ENCODE measurements around the gene TXNRD1. TPM values are rescaled to one million over a fixed set of nuclear protein-coding genes. Genes with fewer than 3 reads are reported as not detected.
"Not testable (repeated sequence)": the region's sequence is repeated elsewhere in the genome, so short reads cannot be mapped to it uniquely, and the experiment has no call there.

The TXNRD1 gene
- total RNA-seq, 1 experiment from 2014 or later = 552 TPM

DNA sequence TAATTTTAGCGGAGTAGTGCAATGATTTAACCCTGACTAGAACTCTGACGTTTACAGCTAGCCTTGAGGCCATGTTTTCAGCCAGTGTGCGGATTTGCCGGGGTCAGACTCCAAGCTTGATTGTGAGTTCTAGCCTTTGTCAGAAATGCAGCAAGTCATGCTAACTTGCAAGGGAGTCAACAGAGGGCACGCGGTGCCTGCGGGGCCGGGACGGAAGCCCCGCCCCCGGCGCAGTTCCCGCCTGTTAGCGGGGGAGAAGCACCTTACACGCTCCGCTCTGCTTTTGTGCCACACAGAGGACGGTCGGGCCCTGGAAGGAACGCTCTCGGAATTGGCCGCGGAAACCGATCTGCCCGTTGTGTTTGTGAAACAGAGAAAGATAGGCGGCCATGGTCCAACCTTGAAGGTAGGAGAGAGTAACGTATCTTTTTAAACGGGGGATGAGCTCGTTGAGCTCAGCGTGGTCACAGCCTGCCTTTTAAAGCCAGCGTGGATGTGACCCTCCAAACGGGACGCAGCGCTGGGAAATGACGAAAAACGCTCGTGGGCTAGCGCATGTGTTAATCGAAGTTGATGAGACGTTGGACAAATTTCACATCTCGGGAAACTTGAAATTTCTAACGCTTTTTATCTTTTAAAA, 73.2 kb downstream of the TXNRD1 start:
- peak; percentile 94 for DNase-seq (ENCODE audit: low read depth, low spot score)

DNA sequence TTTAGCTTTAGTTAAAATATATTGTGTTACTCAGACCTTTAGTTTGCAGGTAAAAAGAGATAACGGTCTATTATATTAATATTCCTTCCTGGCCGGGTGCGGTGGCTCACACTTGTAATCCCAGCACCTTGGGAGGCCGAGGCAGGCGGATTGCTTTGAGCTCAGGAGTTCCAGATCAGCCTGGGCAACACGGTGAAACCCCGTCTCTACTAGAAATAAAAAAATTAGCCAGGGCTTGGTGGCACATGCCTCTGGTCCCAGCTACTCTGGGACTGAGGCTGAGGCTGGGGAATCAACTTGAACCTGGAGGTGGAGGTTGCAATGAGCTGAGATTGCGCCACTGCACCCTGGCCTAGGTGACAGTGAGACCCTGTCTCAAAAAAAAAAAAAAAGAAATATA, 74.7 kb downstream of the TXNRD1 start:
- DNase-seq (ENCODE audit: low read depth, low spot score) = no peak
- in situ Hi-C loops (cut with HindIII; ENCODE audit: low pct_unique_long_range_greater_than_20kb, low sequenced_read_pairs) = no loop called here

More for the DNA sequence above, 73.2 kb downstream of the TXNRD1 start:
- in situ Hi-C loops (cut with HindIII; ENCODE audit: low pct_unique_long_range_greater_than_20kb, low sequenced_read_pairs) = no loop called here

DNA sequence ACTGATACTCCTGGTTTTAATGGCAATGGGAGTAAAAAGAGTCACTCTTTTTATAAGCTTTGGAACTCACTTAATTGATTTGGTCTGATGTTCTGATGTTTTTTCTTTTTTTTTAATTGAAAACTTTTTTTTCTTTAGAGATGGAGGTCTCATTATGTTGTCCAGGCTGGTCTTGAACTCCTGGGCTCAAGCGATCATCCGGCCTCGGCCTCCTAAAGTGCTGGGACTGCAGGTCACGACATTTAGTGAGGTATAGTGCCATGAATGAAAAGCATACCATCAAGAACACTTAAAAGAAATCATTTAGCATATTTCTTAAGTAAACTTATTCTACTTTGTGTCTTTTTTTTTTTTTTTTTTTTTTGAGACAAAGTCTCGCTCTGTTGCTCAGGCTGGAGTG, 75.3 kb downstream of the TXNRD1 start:
- in situ Hi-C loops (cut with HindIII; ENCODE audit: low pct_unique_long_range_greater_than_20kb, low sequenced_read_pairs) = no loop called here
- no peak for DNase-seq (ENCODE audit: low read depth, low spot score)

DNA sequence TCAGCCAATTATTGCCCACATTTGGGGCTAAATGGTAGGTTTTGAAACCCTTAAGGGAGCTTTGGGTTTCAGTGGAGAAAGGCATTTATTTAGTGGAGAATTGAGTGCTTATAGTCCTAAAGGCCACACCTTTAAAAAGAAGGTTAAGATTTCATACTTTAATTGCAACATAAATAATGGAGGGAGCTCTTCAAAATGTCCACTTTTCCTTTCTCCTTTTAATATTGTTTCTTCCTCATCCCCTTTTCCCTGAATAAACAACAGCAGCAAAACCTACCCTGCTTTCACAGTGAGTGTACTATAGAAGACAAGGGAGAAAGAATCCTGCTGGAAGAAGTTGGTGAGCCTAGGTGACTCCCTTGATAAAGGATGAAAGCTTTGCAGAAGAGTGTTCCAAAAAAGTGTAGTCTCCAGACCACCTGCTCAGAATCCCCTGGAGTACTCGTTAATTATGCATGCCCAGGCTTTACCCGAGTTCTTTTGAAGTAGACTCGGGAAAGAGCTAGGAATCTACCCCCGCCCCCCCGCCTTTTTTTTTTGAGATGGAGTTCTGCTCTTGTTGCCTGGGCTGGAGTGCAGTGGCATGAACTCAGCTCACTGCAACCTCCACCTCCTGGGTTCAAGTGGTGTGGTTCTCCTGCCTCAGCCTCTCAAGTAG, 76.4 kb downstream of the TXNRD1 start:
- DNase-seq (ENCODE audit: low read depth, low spot score) = no peak
- in situ Hi-C loops (cut with HindIII; ENCODE audit: low pct_unique_long_range_greater_than_20kb, low sequenced_read_pairs) = no loop called here

DNA sequence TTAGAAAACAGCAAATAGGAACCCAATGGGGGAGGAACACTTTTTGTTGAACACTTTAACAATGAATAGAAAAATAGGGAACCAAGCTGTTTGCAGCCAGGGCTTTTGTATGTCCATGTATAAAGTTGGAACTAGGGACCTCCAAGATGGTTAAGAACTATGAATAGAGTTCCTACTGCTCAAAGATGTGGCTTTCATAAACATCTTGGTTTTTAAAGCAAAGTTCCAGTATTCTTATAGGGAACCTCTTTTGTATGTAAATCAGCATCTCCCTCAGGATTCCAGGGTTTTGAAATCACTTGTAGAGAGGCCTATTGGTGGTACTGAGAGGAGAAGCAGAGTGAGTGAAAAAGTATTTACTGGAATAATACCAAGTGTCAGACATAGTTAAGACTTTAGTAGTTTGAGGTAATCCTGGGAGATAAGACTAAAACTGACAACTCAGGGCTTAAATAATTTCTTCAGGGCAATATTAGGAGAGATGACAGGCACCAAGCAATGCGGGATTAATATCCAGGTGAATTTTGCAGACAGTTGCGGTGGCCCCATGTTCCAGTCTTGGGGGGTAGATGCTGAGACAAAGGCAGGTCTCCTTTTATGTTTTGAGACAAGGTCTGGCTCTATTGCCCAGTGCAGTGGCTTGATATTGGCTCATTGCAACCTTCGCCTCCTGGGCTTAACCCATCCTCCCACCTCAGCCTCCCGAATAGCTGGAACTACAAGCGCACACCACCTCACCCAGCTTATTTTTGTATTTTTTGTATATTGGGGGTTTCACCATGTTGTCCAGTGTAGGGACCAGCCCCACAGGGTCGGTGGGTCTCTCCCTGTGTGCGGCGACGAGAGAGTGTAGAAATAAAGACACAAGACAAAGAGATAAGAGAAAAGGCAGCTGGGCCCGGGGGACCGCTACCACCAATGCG, 77.6 kb downstream of the TXNRD1 start:
- in situ Hi-C loops (cut with HindIII; ENCODE audit: low pct_unique_long_range_greater_than_20kb, low sequenced_read_pairs) = no loop called here

DNA sequence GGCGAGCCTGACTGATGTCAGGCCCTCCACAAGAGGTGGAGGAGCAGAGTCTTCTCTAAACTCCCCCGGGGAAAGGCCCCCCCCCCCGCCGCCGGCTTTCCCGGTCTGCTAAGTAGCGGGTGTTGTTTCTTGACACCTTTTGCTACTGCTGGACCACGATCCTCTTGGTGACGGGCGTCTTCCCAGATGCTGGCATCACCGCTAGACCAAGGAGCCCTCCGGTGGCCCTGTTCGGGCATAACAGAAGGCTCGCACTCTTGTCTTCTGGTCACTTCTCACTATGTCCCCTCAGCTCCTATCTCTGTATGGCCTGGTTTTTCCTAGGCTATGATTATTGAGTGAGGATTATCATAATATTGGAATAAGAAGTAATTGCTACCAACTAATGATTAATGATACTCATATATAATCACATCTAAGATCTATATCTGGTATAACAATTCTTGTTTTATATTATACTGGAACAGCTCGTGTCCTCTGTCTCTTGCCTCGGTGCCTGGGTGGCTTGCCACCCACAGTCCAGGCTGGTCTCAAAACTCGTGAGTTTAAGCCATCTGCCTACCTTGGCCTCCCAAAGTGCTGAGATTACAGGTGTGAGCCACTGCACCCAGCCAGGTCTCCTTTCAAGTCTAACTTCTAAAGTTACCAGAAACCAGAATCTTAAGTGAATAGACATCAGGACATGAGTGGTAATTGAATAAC, 78.7 kb downstream of the TXNRD1 start:
- peak; percentile 62 for DNase-seq (ENCODE audit: low read depth, low spot score)
- in situ Hi-C loops (cut with HindIII; ENCODE audit: low pct_unique_long_range_greater_than_20kb, low sequenced_read_pairs) = not testable (repeated sequence)

More for the DNA sequence above, 77.6 kb downstream of the TXNRD1 start:
- no peak for DNase-seq (ENCODE audit: low read depth, low spot score)

DNA sequence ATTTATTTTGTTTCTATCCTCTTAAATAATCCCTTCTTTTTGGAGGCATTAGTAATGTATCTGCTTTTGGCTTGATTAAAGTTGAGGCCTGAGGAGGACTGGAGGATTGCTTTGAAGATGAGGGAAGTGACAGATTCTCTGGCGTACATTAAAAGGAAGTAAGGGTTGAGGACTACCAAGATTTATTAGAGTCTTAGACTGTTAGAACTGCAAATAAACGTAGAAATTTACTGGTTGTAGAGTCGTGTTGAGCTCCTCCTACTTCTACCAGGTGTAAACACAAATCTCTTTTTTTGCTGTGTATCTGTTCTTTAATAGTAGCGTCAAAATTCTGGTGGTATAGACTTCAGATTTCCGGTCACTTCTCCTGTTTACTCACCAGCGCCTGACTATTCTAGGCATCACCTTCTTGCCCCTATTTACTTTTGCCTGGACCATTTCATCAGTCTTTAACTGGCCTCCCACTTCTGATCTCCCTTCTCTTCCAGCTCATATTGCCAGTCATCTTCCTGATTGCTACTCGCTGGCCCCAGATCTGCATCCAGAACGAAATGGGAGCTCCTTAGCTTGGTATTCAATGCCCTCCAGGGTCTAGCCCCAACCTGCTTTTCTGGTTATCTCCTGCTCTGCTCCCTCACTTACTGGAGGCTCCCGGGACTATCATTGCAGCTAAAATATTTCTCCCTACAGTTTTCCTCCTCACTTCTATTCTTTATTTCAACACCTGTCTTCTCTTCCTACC, 79.5 kb downstream of the TXNRD1 start:
- DNase-seq (ENCODE audit: low read depth, low spot score) = no peak
- in situ Hi-C loops (cut with HindIII; ENCODE audit: low pct_unique_long_range_greater_than_20kb, low sequenced_read_pairs) = no loop called here

DNA sequence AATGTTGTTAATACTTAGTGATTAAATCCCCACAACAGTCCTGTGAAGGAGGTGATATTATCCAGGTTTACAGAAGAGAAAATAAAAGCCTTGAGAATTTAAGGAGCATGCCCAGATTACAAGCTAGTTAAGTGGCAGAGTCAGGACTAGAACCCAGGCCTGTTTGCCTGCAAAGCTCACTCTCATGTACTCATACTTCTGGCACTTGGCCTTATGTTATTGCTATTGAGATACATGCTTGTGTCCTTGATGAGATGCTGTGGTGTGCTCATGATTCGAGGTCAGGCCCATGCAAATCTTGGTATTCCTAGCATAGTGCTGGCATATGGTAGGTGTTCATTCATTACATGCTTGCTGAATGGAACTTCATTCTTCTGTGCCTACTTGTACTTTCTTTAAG, 80.4 kb downstream of the TXNRD1 start:
- in situ Hi-C loops (cut with HindIII; ENCODE audit: low pct_unique_long_range_greater_than_20kb, low sequenced_read_pairs) = no loop called here

DNA sequence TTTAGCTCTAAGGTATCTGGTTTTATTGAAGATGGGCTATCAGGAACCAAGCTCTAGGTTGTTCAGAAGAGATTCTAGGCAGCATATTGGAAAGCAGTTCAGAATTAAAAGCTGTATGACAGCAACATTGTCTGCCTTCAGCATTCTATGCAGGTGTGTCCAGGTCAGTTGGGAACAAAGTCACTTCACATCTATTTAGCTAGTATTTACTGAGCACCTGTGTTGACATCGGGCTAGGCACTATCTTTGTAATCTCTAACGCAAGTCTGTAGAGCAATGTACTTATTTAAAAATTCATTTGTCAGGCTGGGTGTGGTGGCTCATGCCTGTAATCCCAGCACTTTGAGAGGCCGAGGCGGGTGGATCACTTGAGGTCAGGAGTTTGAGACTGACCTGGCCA, 81.1 kb downstream of the TXNRD1 start:
- in situ Hi-C loops (cut with HindIII; ENCODE audit: low pct_unique_long_range_greater_than_20kb, low sequenced_read_pairs) = no loop called here
- DNase-seq (ENCODE audit: low read depth, low spot score) = no peak

More for the DNA sequence above, 80.4 kb downstream of the TXNRD1 start:
- DNase-seq (ENCODE audit: low read depth, low spot score) = no peak

DNA sequence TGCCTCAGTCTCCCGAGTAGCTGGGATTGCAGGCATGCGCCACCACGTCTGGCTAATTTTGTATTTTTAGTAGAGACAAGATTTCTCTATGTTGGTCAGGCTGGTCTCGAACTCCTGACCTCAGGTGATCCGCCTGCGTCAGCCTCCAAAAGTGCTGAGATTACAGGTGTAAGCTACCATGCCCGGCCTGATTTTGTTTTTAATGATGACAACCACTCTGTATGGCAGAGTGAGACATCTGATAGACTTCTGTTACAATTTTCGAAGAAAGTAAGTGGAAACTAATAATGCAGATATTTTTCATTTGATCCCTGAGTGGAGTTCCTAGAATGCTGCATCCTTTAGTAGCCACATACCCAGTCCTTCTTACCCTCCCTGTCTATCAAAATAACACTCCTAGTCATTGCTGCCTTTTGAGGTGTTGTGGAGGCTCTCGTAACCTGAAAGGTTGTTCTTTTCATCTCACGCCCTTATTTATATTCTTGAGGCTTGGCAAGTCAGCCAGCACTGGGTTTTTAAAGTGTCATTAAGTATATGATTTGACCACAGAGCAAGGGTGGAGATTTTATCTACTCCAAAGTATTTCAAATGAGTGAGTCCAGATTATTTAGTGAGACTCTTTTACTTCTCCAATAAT, 82.0 kb downstream of the TXNRD1 start:
- no peak for DNase-seq (ENCODE audit: low read depth, low spot score)
- in situ Hi-C loops (cut with HindIII; ENCODE audit: low pct_unique_long_range_greater_than_20kb, low sequenced_read_pairs) = no loop called here

DNA sequence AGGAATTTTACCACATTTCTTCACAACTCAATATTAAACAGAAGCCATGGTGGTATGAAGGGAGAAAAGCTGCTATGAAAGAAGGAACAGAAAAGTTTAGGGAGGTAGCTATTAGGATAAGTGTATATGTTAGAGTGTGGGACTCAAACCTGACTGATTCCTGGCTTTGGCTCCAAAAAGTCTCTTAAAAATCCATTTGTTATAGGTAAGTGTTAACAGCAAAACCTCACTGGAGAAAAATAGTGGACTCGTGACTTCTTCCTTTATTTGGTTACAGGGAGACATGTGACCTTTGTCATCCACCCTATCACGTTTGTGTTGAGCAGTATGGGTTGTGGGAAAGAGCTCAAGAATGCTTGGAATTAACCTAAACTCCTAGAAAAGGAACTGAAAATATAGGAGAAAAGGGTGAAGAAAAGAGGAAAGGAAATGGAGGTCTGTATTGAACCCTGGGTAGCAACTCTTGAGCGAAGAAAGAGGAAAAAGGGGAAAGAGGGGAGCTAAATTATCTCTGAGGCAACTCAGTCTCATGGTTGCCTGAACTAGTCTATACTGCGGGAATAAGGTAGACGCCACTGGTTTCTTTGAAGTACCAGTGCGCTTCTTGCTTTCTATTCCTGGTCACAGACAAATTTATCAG, 84.4 kb downstream of the TXNRD1 start:
- no peak for DNase-seq (ENCODE audit: low read depth, low spot score)
- in situ Hi-C loops (cut with HindIII; ENCODE audit: low pct_unique_long_range_greater_than_20kb, low sequenced_read_pairs) = no loop called here

DNA sequence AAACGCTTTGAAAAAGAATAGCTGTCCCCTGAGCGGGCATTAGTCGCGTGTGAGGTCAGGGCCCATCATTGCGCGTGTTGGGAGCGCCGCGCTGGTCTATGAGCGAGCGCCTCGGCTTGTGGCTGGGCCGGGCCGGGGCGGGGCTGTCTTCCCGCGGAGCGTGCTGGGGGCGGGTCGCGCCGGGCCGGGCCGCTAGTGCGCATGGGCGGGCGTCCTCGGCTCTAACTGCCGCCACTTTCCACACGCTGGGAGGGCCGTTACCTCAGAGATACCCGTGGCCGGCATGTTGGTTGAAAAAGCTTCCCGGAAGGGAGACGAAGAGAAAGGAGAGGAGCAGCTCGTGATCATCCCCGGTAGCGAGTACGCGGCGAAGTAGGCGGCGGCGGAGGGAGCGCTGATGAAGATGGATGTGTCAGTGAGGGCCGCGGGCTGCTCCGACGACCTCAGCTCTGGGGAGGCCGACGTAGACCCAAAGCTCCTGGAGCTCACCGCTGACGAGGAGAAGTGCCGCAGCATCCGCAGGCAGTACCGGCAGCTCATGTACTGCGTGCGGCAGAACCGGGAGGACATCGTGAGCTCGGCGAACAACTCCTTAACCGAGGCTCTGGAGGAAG, 88.1 kb downstream of the TXNRD1 start, which contains the start of gene EID3:
Gene EID3, plus strand, starts transcription at position 202 of the 614 bp plus-strand sequence. Its CDS starts 196 bp downstream, at position 398.
- in situ Hi-C loops (cut with HindIII; ENCODE audit: low pct_unique_long_range_greater_than_20kb, low sequenced_read_pairs) = no loop called here
- no peak for DNase-seq (ENCODE audit: low read depth, low spot score)

DNA sequence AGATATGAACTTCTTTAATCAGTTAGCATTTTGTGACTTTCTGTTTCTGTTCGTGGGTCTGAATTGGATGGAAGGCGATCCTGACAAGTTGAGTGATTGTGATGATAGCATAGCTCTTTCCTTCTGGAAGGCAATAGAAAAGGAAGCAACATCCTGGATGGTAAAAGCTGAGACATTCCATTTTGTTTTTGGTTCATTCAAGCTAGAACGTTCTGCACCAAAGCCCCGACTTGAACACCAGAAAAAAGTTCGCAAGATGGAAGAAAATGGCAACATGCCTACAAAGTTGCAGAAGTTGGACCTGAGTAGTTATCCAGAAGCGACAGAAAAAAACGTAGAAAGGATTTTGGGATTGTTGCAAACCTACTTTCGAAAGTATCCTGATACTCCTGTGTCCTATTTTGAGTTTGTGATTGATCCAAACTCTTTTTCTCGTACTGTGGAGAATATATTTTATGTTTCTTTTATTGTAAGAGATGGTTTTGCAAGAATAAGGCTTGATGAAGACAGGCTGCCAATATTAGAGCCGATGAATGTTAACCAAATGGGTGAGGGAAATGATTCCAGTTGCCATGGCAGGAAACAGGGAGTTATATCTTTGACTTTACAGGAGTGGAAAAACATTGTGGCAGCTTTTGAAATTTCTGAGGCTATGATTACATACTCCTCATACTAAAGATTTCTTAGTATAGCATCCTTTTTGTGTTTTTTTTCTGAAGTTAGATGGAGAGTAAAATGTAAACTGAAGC, 88.9 kb downstream of the TXNRD1 start:
- DNase-seq (ENCODE audit: low read depth, low spot score) = no peak
- in situ Hi-C loops (cut with HindIII; ENCODE audit: low pct_unique_long_range_greater_than_20kb, low sequenced_read_pairs) = no loop called here

DNA sequence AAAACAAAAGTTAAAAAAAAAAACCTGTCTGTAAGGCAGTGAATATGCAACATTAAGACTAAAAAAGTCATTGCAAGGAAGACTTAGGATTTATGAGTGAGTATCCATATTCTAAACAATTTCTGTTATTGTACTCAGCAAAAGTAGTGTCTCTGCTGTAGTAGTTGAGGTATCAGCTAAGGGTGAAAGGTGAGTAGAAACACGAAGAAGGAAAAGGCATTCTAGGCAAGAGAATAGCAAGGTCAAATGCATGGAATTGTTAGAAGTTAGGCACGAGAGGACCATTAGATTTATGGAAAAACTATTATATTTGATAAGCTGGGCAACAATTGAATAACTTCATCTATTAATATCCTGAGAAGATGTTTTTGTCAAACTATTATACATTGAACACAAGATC, 89.8 kb downstream of the TXNRD1 start:
- DNase-seq (ENCODE audit: low read depth, low spot score) = no peak
- in situ Hi-C loops (cut with HindIII; ENCODE audit: low pct_unique_long_range_greater_than_20kb, low sequenced_read_pairs) = no loop called here

DNA sequence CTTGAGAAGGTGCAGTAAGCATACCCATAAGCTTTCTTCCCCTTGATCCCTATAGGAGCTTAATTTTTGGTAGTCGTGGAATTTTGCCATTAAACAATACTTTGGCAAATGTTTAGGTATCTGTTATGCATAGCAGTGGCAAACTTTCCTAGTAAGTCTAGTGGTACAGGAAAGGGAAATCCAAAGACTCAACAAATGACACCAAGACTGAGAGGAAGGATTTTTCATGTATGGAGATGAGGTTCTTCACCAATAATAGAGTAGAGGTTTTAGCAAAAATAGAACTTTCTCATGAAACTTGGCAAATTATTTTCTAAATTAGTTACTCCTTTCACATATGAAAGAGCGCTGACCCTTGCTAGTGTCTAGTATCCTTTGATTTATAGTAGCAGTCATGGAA, 90.8 kb downstream of the TXNRD1 start:
- in situ Hi-C loops (cut with HindIII; ENCODE audit: low pct_unique_long_range_greater_than_20kb, low sequenced_read_pairs) = no loop called here
- DNase-seq (ENCODE audit: low read depth, low spot score) = no peak

All from SK-MEL-5 (cell line).